PC-3 (cell line): ENCODE results near the gene ACP3.

Source experiments
- CTCF ChIP-seq: fragments of 300-600 bp; sonication (generic); conservative IDR thresholded peaks from 2 replicates; pipeline ENCODE4 v1.5.1; 2017; ENCODE audit warnings: antibody characterized with exemption, low read depth, mild to moderate bottlenecking, low read length
- EZH2 ChIP-seq: fragments of 300-600 bp; sonication (generic); IDR thresholded peaks from one replicate; pipeline ENCODE4 v1.6.1; 2017; ENCODE audit warnings: antibody characterized with exemption, mild to moderate bottlenecking, low read length; ENCODE audit not compliant: unreplicated experiment

- TF ChIP-seq CTCF (no peak), EZH2 (no peak)
These were observed 43.5 kb downstream of the ACP3 start for GRCh38 chr3:132360717-132361116.
